Body of pancreas (tissue), 4 donors: Measurements from ENCODE around the gene DYNLT3. TPM values are rescaled to one million over a fixed set of nuclear protein-coding genes. Genes with fewer than 3 reads are reported as not detected.

Experiments used
- ATAC-seq: fragments of 150-250 bp; one replicate; pipeline ENCODE4 v1.9.1; 2016
- DNase-seq, 4 donors: peaks; one replicate each; pipeline ENCODE4 v3.0.0-alpha.2; 2019
- H3K27ac ChIP-seq, 4 donors: fragments of 200-600 bp; sonication (generic); 1 replicate in 3 of 4; 2 replicates in 1 of 4; pipeline versions ENCODE4 v1.5.1 to v1.6.1; 2016 to 2019; ENCODE audit warnings: mild to moderate bottlenecking in 1 of 4, mixed read lengths in 1 of 4, moderate library complexity in 1 of 4
- H3K27me3 ChIP-seq, 2 donors: fragments of 200-600 bp; sonication (generic); one replicate each; pipeline ENCODE4 v1.6.0; 2016; ENCODE audit warnings: mild to moderate bottlenecking in 1 of 2
- H3K36me3 ChIP-seq, 2 donors: fragments of 200-600 bp; sonication (generic); replicated peaks in 1 of 2; 2 replicates each; pipeline ENCODE4 v1.5.1; 2016; ENCODE audit warnings: low read depth in 2 of 2; ENCODE audit not compliant: insufficient read depth in 1 of 2
- H3K4me1 ChIP-seq: fragments of 200-600 bp; sonication (generic); one replicate; pipeline ENCODE4 v1.6.0; 2016
- H3K4me3 ChIP-seq, 2 donors: fragments of 200-600 bp; sonication (generic); 1 replicate in 1 of 2; 2 replicates in 1 of 2; pipeline ENCODE4 v1.5.1; 2016 to 2019
- H3K9me3 ChIP-seq, 3 donors: fragments of 200-600 bp; sonication (generic); 1 replicate in 2 of 3; 2 replicates in 1 of 3; pipeline ENCODE4 v1.5.1; 2016
- POLR2A ChIP-seq, 3 donors: fragments of 450-650 bp; IDR thresholded peaks; one replicate each; pipeline ENCODE4 v1.6.1; 2016; ENCODE audit warnings: antibody characterized with exemption in 3 of 3, mild to moderate bottlenecking in 2 of 3
- WGBS, 2 donors: methylation state at CpG; one replicate each; pipeline ENCODE4 v1.1.5; 2017; 5-methylcytosine and 5-hydroxymethylcytosine counted together
- intact Hi-C: fragments of 100-400 bp; cut with DNase I; formaldehyde crosslinking; loops from one replicate; pipeline ENCODE4 v1.15.1; 2023
- total RNA-seq, 2 donors: library from RNA; depleted of rRNA; stranded (reverse); fragments of >200 nt; gene quantifications; one replicate each; pipeline ENCODE4 v1.1.0, GENCODE V29; 2016
- TF ChIP-seq, protein P1 (sequence below), 7 experiments: fragments of 450-650 bp in 4 of 7; fragments of 200-600 bp in 3 of 7; sonication (generic) in 3 of 7; IDR thresholded peaks; one replicate each; pipeline ENCODE4 v1.5.1; 2016 to 2019; ENCODE audit warnings: antibody characterized with exemption in 7 of 7

Gene DYNLT3
- total RNA-seq, 2 donors from 2014 or later, result 6.3 to 27.0 TPM

DNA sequence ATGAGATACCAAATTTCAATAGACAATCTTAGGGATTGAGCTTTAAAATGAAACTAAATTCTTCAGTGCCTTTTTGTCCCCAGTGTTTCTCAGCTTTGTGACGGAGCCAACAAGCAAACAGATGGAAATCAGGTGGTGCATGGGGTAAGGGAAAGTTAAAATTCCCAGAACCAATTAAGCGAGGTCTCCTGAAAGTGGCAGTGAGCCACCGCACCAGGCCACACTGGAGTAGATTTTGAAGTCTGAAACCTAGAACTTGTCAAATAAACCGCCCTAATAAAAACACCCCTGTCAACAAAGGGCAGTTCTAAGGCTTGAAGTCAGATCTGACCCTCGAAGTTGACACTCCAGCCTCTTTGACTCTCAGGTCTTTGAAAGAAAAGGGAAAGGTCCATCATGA is 40.6 kb upstream of the DYNLT3 start:
- 87 to 90% methylated on average over 5 of the region's 5 CpGs for WGBS, 2 donors
- no peak for TF ChIP-seq POLR2A (IDR thresholded peaks at IDR 0.05)
- TF ChIP-seq, protein P1, sequence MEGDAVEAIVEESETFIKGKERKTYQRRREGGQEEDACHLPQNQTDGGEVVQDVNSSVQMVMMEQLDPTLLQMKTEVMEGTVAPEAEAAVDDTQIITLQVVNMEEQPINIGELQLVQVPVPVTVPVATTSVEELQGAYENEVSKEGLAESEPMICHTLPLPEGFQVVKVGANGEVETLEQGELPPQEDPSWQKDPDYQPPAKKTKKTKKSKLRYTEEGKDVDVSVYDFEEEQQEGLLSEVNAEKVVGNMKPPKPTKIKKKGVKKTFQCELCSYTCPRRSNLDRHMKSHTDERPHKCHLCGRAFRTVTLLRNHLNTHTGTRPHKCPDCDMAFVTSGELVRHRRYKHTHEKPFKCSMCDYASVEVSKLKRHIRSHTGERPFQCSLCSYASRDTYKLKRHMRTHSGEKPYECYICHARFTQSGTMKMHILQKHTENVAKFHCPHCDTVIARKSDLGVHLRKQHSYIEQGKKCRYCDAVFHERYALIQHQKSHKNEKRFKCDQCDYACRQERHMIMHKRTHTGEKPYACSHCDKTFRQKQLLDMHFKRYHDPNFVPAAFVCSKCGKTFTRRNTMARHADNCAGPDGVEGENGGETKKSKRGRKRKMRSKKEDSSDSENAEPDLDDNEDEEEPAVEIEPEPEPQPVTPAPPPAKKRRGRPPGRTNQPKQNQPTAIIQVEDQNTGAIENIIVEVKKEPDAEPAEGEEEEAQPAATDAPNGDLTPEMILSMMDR (IDR thresholded peaks at IDR 0.05), result no peak

DNA sequence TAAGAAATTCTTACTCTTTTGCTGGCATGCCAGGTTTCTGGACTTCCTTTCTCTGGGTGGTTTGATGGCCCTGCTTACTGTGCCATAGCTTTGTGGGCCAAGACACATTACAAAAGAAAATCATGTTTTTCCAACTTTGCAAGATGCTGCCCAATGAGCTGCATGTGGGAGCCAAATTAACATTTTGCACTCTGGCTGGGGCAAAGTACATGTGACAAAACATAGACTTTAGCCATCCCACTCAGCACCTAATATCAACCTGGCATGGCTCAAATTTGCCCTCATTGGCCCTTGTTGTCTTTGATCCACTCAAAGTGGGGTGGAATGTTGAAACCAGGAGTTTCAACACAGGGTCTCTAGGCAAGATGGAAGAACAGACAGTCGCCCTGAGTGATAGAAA is 40.0 kb upstream of the DYNLT3 start:
- no peak overlapping the region for H3K27ac ChIP-seq
- H3K4me3 ChIP-seq, result no peak overlapping the region
- ATAC-seq (no peak), DNase-seq (no peak)
- TF ChIP-seq, protein P1 (IDR thresholded peaks at IDR 0.05), result no peak
- no peak for TF ChIP-seq POLR2A (IDR thresholded peaks at IDR 0.05)
- no peaks in the 10 kb centered on the region for H3K4me1 ChIP-seq
- no peaks in the 10 kb centered on the region for H3K9me3 ChIP-seq
- 36 to 67% methylated on average over 1 of the region's 1 CpG for WGBS, 2 donors
- intact Hi-C loops, result no loop called here
- H3K27me3 ChIP-seq, result no peaks in the 10 kb centered on the region
- H3K36me3 ChIP-seq, result no peaks in the 10 kb centered on the region

More for the DNA sequence above, 40.6 kb upstream of the DYNLT3 start:
- Histone ChIP-seq H3K27me3 (no peaks in the 10 kb centered on the region), H3K4me1 (no peaks in the 10 kb centered on the region), H3K27ac (no peak overlapping the region), H3K9me3 (no peaks in the 10 kb centered on the region), H3K36me3 (no peaks in the 10 kb centered on the region), H3K4me3 (no peak overlapping the region)
- ATAC-seq, result no peak
- intact Hi-C loops, result no loop called here
- no peak for DNase-seq

DNA sequence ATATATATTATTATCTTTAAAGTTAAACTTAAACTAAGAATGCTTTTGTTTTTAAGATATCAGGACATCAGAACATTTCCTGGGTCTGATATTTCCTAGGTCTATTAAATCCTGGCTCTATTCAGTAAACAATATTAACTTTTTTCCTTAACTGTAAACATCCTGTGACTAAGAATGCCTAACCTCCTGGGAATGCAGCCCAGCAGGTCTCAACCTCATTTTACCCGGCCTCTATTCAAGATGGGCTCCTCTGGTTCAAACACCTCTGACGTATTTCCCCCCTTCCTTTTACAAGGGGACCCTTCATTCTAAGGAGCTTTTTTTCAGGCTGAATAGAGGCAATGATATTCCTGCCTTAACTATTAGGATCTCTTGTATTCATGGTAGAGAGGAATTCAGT is 35.8 kb upstream of the DYNLT3 start:
- Histone ChIP-seq H3K4me1 (no peaks in the 10 kb centered on the region), H3K27me3 (no peaks in the 10 kb centered on the region), H3K4me3 (no peak overlapping the region), H3K36me3 (no peaks in the 10 kb centered on the region), H3K27ac (no peak overlapping the region), H3K9me3 (no peaks in the 10 kb centered on the region)
- intact Hi-C loops, result no loop called here
- WGBS, 2 donors, result 35 to 42% methylated on average over 2 of the region's 2 CpGs
- no peak for DNase-seq
- no peak for ATAC-seq
- TF ChIP-seq POLR2A (IDR thresholded peaks at IDR 0.05), result no peak

DNA sequence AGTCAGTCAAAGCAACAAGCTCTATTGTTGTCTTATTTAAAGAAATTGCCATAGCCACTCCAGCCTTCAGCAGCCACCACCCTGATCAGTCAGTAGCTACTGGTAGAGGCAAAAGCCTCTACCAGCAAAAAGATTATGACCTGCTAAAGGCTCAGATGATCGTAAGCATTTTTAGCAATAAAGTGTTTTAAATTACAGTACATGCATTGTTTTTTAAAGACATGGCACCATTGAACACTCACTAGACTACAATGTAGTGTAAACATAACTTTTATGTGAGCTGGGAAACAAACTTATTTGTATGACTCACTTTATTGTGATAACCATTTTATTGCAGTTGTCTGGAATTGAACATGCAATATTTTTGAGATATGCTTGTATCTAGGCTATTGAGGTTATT is 32.3 kb upstream of the DYNLT3 start:
- H3K4me1 ChIP-seq, result no peaks in the 10 kb centered on the region
- H3K27ac ChIP-seq, result no peak overlapping the region
- no peak overlapping the region for H3K4me3 ChIP-seq
- TF ChIP-seq POLR2A (IDR thresholded peaks at IDR 0.05), result no peak
- TF ChIP-seq, protein P1 (IDR thresholded peaks at IDR 0.05), result no peak
- intact Hi-C loops, result no loop called here
- no peaks in the 10 kb centered on the region for H3K9me3 ChIP-seq
- DNase-seq, result no peak
- H3K36me3 ChIP-seq, result no peaks in the 10 kb centered on the region
- H3K27me3 ChIP-seq, result no peaks in the 10 kb centered on the region
- 80 to 86% methylated on average over 1 of the region's 1 CpG for WGBS, 2 donors
- ATAC-seq, result no peak

DNA sequence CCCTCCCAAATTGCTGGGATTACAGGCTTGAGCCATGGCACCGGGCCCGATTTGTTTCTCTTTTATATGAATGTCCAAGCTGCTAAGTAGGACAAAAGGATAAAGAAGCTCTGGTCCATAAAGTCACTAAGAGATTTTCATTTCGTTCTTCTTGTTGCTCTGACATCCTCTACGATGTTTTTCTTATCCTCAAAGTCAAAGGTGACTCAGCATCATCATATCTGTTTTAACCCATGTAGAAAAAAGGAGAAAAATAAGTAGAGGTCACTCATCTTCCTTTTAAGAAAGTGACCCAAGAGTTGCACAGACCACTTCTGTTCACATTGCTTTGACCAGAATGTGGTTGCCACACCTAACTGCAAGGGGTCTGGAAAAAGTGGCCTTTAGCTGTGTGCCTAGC is 29.3 kb upstream of the DYNLT3 start:
- DNase-seq (no peak), ATAC-seq (no peak)
- WGBS, 2 donors, result 72 to 87% methylated on average over 4 of the region's 4 CpGs
- H3K4me1 ChIP-seq, result no peaks in the 10 kb centered on the region
- no peak overlapping the region for H3K4me3 ChIP-seq
- intact Hi-C loops, result no loop called here
- TF ChIP-seq, protein P1 (IDR thresholded peaks at IDR 0.05), result no peak
- TF ChIP-seq POLR2A (IDR thresholded peaks at IDR 0.05), result no peak
- H3K9me3 ChIP-seq, result no peaks in the 10 kb centered on the region
- no peaks in the 10 kb centered on the region for H3K36me3 ChIP-seq
- no peaks in the 10 kb centered on the region for H3K27me3 ChIP-seq
- H3K27ac ChIP-seq, result no peak overlapping the region
